HCT116 (cell line): ENCODE data around the gene TMEM50B. TPM values are rescaled to one million over a fixed set of nuclear protein-coding genes. Genes with fewer than 3 reads are reported as not detected.

Experiments used
- ATAC-seq: fragments of 200-7000 bp; cut with Tn5 transposase; 2 replicates; pipeline ENCODE4 v1.9.1; 2020; ENCODE audit warnings: mild to moderate bottlenecking, moderate library complexity
- BruUV-seq: library from RNA; stranded (reverse); fragments of 400-500 nt; replicated peaks from 2 replicates; lab custom pipeline; 2021; lab: Mats Ljungman, UMichigan
- CTCF ChIA-PET: fragments of 300-600 bp; sonication (Branson Sonifier 250); formaldehyde crosslinking; loops from one replicate; lab custom pipeline; 2021; ENCODE audit warnings: antibody characterized with exemption; lab: Charles Lee
- POLR2A ChIA-PET: fragments of 300-600, 350-600 bp; sonication (Branson Sonifier 250); formaldehyde crosslinking; loops from one replicate; lab custom pipeline; 2021; ENCODE audit warnings: antibody characterized with exemption; lab: Charles Lee
- RAD21 ChIA-PET, 2 experiments: fragments of 300-600 bp; sonication (Branson Sonifier 250); formaldehyde crosslinking; loops; one replicate each; lab custom pipeline; 2023; ENCODE audit warnings: low total read pairs in 2 of 2; ENCODE audit not compliant: uncharacterized antibody in 2 of 2, unreplicated experiment in 2 of 2, low non-redundant PET in 1 of 2; lab: Charles Lee
- DNase-seq: peaks from one replicate; pipeline ENCODE4 v3.0.0-alpha.2; 2010; ENCODE audit warnings: low read depth, low spot score
- H2AFZ ChIP-seq: fragments of 200-600 bp; shearing (Covaris generic), sonication (generic); 2 replicates; pipeline ENCODE4 v1.6.1; 2017; ENCODE audit warnings: low read depth, mixed run types, mixed read lengths, antibody characterized with exemption, low read length; ENCODE audit not compliant: poor library complexity, severe bottlenecking
- H3K27ac ChIP-seq: 2 replicates; pipeline ENCODE4 v1.5.1; 2012; ENCODE audit warnings: low read depth, low read length
- H3K27me3 ChIP-seq: fragments of 200-600 bp; sonication (generic); 2 replicates; pipeline ENCODE4 v1.6.1; 2016; ENCODE audit warnings: mixed run types, low read length, mixed read lengths; ENCODE audit not compliant: insufficient read depth
- H3K36me3 ChIP-seq, 2 experiments: fragments of 200-500 bp in 1 of 2; fragments of 200-600 bp in 1 of 2; sonication (Bioruptor generic) in 1 of 2; sonication (generic) in 1 of 2; 2 replicates each; pipeline versions ENCODE4 v1.5.1 to v1.6.1; 2014 to 2016; ENCODE audit warnings: low read length in 2 of 2, inconsistent platforms in 1 of 2, mixed read lengths in 1 of 2, mixed run types in 1 of 2; ENCODE audit not compliant: insufficient read depth in 2 of 2, control insufficient read depth in 1 of 2
- H3K4me1 ChIP-seq, 2 experiments: fragments of 200-600 bp in 1 of 2; sonication (generic) in 1 of 2; 2 replicates each; pipeline versions ENCODE4 v1.5.1 to v1.6.1; 2012 to 2017; ENCODE audit warnings: low read length in 2 of 2, inconsistent platforms in 1 of 2, mild to moderate bottlenecking in 1 of 2, mixed read lengths in 1 of 2, mixed run types in 1 of 2, moderate library complexity in 1 of 2; ENCODE audit not compliant: insufficient read depth in 2 of 2, control insufficient read depth in 1 of 2
- H3K4me2 ChIP-seq: fragments of 200-600 bp; sonication (generic); 2 replicates; pipeline ENCODE4 v1.6.1; 2017; ENCODE audit warnings: mixed run types, low read length, mixed read lengths
- H3K4me3 ChIP-seq, 2 experiments: fragments of 200-600 bp in 1 of 2; sonication (generic) in 1 of 2; replicated peaks in 1 of 2; 2 replicates each; pipeline ENCODE4 v1.5.1; 2011 to 2016; ENCODE audit warnings: low read length in 2 of 2, control low read depth in 1 of 2, low read depth in 1 of 2, mild to moderate bottlenecking in 1 of 2, mixed read lengths in 1 of 2, mixed run types in 1 of 2
- H3K79me2 ChIP-seq: fragments of 200-600 bp; sonication (generic); 2 replicates; pipeline ENCODE4 v1.6.1; 2017; ENCODE audit warnings: mild to moderate bottlenecking, mixed run types, low read length, moderate library complexity, mixed read lengths; ENCODE audit not compliant: insufficient read depth
- H3K9ac ChIP-seq: fragments of 200-600 bp; sonication (generic); 2 replicates; pipeline ENCODE4 v1.6.1; 2016; ENCODE audit warnings: low read length, mixed read lengths
- H3K9me2 ChIP-seq: fragments of 200-600 bp; sonication (generic), shearing (Covaris generic); 2 replicates; pipeline ENCODE4 v1.6.1; 2017; ENCODE audit warnings: mixed run types, mild to moderate bottlenecking, moderate library complexity; ENCODE audit not compliant: insufficient read depth
- H3K9me3 ChIP-seq, 2 experiments: fragments of 200-500 bp in 1 of 2; fragments of 200-600 bp in 1 of 2; sonication (Bioruptor generic) in 1 of 2; sonication (generic) in 1 of 2; 2 replicates each; pipeline ENCODE4 v1.6.1; 2014 to 2017; ENCODE audit warnings: low read length in 2 of 2, mixed read lengths in 2 of 2, inconsistent platforms in 1 of 2, low read depth in 1 of 2, mild to moderate bottlenecking in 1 of 2, mixed run types in 1 of 2, moderate library complexity in 1 of 2; ENCODE audit not compliant: control insufficient read depth in 1 of 2, insufficient read depth in 1 of 2
- H4K20me1 ChIP-seq: fragments of 200-600 bp; sonication (generic), shearing (Covaris generic); 2 replicates; pipeline ENCODE4 v1.6.1; 2017; ENCODE audit warnings: mixed run types, mild to moderate bottlenecking, moderate library complexity; ENCODE audit not compliant: insufficient read depth
- CEBPB ChIP-seq: IDR thresholded peaks from 2 replicates; pipeline ENCODE4 v1.6.1; 2012; ENCODE audit warnings: low read depth
- CTCF ChIP-seq, 3 experiments: fragments of 200-600 bp in 1 of 3; sonication (generic) in 1 of 3; IDR thresholded peaks in 2 of 3; conservative IDR thresholded peaks in 1 of 3; 2 replicates each; pipeline ENCODE4 v1.5.1; 2012 to 2017; ENCODE audit warnings: low read depth in 2 of 3, low read length in 2 of 3, antibody characterized with exemption in 1 of 3, borderline replicate concordance in 1 of 3, control low read depth in 1 of 3, mild to moderate bottlenecking in 1 of 3, mixed read lengths in 1 of 3, mixed run types in 1 of 3, moderate library complexity in 1 of 3; ENCODE audit not compliant: insufficient read depth in 1 of 3
- EGR1 ChIP-seq: IDR thresholded peaks from 2 replicates; pipeline ENCODE4 v1.6.1; 2012; ENCODE audit warnings: low read depth
- EZH2 ChIP-seq: fragments of 200-600 bp; sonication (generic); IDR thresholded peaks from 2 replicates; pipeline ENCODE4 v1.6.1; 2017; ENCODE audit warnings: antibody characterized with exemption, mixed run types
- JUND ChIP-seq: IDR thresholded peaks from 2 replicates; pipeline ENCODE4 v1.6.1; 2012
- POLR2A ChIP-seq: IDR thresholded peaks from 2 replicates; pipeline ENCODE4 v1.7.0; 2011; ENCODE audit warnings: borderline replicate concordance; ENCODE audit not compliant: insufficient read depth, insufficient read length; ENCODE audit errors: extremely low read depth
- REST ChIP-seq: IDR thresholded peaks from 2 replicates; pipeline ENCODE4 v1.6.1; 2012; ENCODE audit warnings: low read depth
- TCF7L2 ChIP-seq: IDR thresholded peaks from 2 replicates; pipeline ENCODE4 v1.7.0; 2011; ENCODE audit warnings: borderline replicate concordance, inconsistent platforms; ENCODE audit not compliant: insufficient read depth, insufficient read length; ENCODE audit errors: extremely low read depth
- YY1 ChIP-seq: IDR thresholded peaks from 2 replicates; pipeline ENCODE4 v1.6.1; 2011; ENCODE audit warnings: low read length, low read depth, moderate library complexity, mild to moderate bottlenecking; ENCODE audit not compliant: insufficient replicate concordance; ENCODE audit errors: extremely low read depth
- ZFX ChIP-seq: fragments of 450-650 bp; IDR thresholded peaks from 2 replicates; pipeline ENCODE4 v1.6.1; 2017
- intact Hi-C: fragments of 100-400 bp; cut with micrococcal nuclease; formaldehyde crosslinking; loops from 2 replicates; pipeline ENCODE4 v1.10.0; 2022
- total RNA-seq: library from RNA; stranded (reverse); gene quantifications from one replicate; pipeline ENCODE4 v1.2.1, GENCODE V29; 2021; ENCODE audit not compliant: unreplicated experiment
- TF ChIP-seq, protein P1 (sequence below): IDR thresholded peaks from 2 replicates; pipeline ENCODE4 v1.6.1; 2012

The TMEM50B gene
- total RNA-seq, 1 experiment from 2014 or later, result 18.8 TPM

GRCh38 chr21:33512481-33512880 lies 32.7 kb upstream of the TMEM50B start (continued):
- TF ChIP-seq REST (no peak), CEBPB (no peak), JUND (no peak), ZFX (no peak), EGR1 (no peak), EZH2 (no peak), POLR2A (no peak)
- TF ChIP-seq, protein P1, sequence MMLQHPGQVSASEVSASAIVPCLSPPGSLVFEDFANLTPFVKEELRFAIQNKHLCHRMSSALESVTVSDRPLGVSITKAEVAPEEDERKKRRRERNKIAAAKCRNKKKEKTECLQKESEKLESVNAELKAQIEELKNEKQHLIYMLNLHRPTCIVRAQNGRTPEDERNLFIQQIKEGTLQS, result no peak

GRCh38 chr21:33511639-33512038 lies 31.9 kb upstream of the TMEM50B start:
- TF ChIP-seq POLR2A, result no peak
- no peak for TF ChIP-seq TCF7L2
- no peak for TF ChIP-seq EGR1
- TF ChIP-seq YY1, result no peak
- TF ChIP-seq CEBPB, result no peak
- TF ChIP-seq EZH2, result no peak
- TF ChIP-seq CTCF (IDR thresholded peaks at IDR 0.05 in 2 of 3, conservative IDR thresholded peaks at IDR 0.05 in 1 of 3; ENCODE audit: borderline replicate concordance in 1 of 3, insufficient read depth in 1 of 3, low read depth in 2 of 3, low read length in 2 of 3), result no peak
- Histone ChIP-seq H3K36me3 (peaks cover 47 to 50% of the 10 kb centered on the region in 2 experiments), H2AFZ (no peak overlapping the region), H3K4me3 (no peak overlapping the region), H3K9me3 (no peaks in the 10 kb centered on the region), H3K4me1 (no peaks in the 10 kb centered on the region), H3K79me2 (no peaks in the 10 kb centered on the region), H3K9me2 (no peaks in the 10 kb centered on the region), H4K20me1 (no peaks in the 10 kb centered on the region), H3K9ac (no peak overlapping the region), H3K27me3 (no peaks in the 10 kb centered on the region), H3K27ac (no peak overlapping the region), H3K4me2 (no peak overlapping the region)
- RAD21 ChIA-PET, result interaction anchor here in 1 of 2 experiments (0.6 kb wide), 1 partner anchor 462 kb away, joined by 7 read pairs; no protein-coding TSS in a partner anchor
- ATAC-seq (no peak), DNase-seq (no peak)
- CTCF ChIA-PET, result no interaction called here
- intact Hi-C loops, result no loop called here
- POLR2A ChIA-PET, result no interaction called here
- BruUV-seq, result no TSS peak
